ENCODE measurements around the gene UBE2D1. TPM values are rescaled to one million over a fixed set of nuclear protein-coding genes. Genes with fewer than 3 reads are reported as not detected.
A peak's percentile ranks its signal among the peaks of the same experiment; 100 is the strongest.

Gene UBE2D1
- total RNA-seq, 3 donors from 2014 or later: 17.2 to 18.4 (median 18.4) TPM

- DNase-seq (no peak), ATAC-seq (no peak)
- H3K9me3 ChIP-seq: no peaks in the 10 kb centered on the region
- no peaks in the 10 kb centered on the region for H3K36me3 ChIP-seq (ENCODE audit: low read depth)
- H3K4me1 ChIP-seq (ENCODE audit: low read depth): no peaks in the 10 kb centered on the region
- H3K4me3 ChIP-seq: no peak overlapping the region
- no peak for TF ChIP-seq CTCF (IDR thresholded peaks at IDR 0.05)
- intact Hi-C loops (cut with DNase I, micrococcal nuclease): no loop called here
Observed at GRCh38 chr10:58348571-58349033, 13.8 kb downstream of the UBE2D1 start.

GRCh38 chr10:58350023-58350422, 15.2 kb downstream of the UBE2D1 start:
- H3K4me3 ChIP-seq: no peak overlapping the region
- intact Hi-C loops (cut with DNase I, micrococcal nuclease): no loop called here
- no peaks in the 10 kb centered on the region for H3K4me1 ChIP-seq (ENCODE audit: low read depth)
- TF ChIP-seq CTCF (IDR thresholded peaks at IDR 0.05): no peak
- DNase-seq (no peak), ATAC-seq (no peak)
- H3K9me3 ChIP-seq: no peaks in the 10 kb centered on the region
- no peaks in the 10 kb centered on the region for H3K36me3 ChIP-seq (ENCODE audit: low read depth)

- Histone ChIP-seq H3K9me3 (no peaks in the 10 kb centered on the region), H3K4me1 (ENCODE audit: low read depth) (no peaks in the 10 kb centered on the region), H3K36me3 (ENCODE audit: low read depth) (no peaks in the 10 kb centered on the region), H3K4me3 (no peak overlapping the region)
- DNase-seq: no peak
- TF ChIP-seq CTCF (IDR thresholded peaks at IDR 0.05): no peak
- intact Hi-C loops (cut with DNase I, micrococcal nuclease): no loop called here
- ATAC-seq: peak; percentile 33
Observed at GRCh38 chr10:58350619-58351323, 16.0 kb downstream of the UBE2D1 start.

GRCh38 chr10:58351616-58352578, 17.1 kb downstream of the UBE2D1 start:
- Histone ChIP-seq H3K36me3 (ENCODE audit: low read depth) (no peaks in the 10 kb centered on the region), H3K4me3 (no peak overlapping the region), H3K9me3 (no peaks in the 10 kb centered on the region), H3K4me1 (ENCODE audit: low read depth) (no peaks in the 10 kb centered on the region)
- no peak for DNase-seq
- no peak for TF ChIP-seq CTCF (IDR thresholded peaks at IDR 0.05)
- intact Hi-C loops (cut with DNase I, micrococcal nuclease): no loop called here
- ATAC-seq: no peak

DNA sequence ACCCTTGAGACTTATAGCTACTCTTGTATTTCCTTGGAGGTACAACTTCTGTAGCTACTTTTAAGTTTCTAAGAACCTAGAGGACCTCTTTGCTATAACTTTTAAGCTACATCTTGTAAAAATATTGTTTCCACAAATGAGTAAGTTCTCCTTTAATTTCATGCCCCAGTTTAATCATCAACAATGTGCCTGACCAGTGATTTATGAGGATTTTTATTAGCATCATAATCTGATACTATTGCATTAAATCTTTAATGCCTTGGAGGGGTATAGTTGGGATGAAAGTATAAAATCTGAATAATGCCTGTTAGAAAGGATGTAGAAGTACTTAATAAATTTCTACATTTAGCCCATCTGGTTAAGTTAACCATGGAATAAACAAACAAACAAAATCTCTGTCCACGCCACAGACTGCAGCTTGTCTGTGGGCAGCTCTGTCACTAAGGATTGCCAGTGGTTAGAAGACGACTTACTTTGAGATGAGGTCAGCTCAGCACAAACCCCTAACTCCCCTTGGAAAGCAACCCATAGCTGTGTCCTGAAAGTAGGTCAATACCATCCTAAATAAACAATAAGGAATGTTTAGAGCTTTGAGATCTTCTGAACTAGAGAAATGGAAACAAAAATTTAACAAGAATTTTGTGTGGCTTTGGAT, 18.3 kb downstream of the UBE2D1 start:
- Histone ChIP-seq H3K4me3 (no peak overlapping the region), H3K4me1 (ENCODE audit: low read depth) (peaks cover 1% of the 10 kb centered on the region), H3K9me3 (no peaks in the 10 kb centered on the region), H3K36me3 (ENCODE audit: low read depth) (no peaks in the 10 kb centered on the region)
- intact Hi-C loops (cut with DNase I, micrococcal nuclease): no loop called here
- DNase-seq: no peak
- TF ChIP-seq CTCF (IDR thresholded peaks at IDR 0.05): no peak
- ATAC-seq: no peak
